ENCODE data around the gene TRABD2B.

DNA sequence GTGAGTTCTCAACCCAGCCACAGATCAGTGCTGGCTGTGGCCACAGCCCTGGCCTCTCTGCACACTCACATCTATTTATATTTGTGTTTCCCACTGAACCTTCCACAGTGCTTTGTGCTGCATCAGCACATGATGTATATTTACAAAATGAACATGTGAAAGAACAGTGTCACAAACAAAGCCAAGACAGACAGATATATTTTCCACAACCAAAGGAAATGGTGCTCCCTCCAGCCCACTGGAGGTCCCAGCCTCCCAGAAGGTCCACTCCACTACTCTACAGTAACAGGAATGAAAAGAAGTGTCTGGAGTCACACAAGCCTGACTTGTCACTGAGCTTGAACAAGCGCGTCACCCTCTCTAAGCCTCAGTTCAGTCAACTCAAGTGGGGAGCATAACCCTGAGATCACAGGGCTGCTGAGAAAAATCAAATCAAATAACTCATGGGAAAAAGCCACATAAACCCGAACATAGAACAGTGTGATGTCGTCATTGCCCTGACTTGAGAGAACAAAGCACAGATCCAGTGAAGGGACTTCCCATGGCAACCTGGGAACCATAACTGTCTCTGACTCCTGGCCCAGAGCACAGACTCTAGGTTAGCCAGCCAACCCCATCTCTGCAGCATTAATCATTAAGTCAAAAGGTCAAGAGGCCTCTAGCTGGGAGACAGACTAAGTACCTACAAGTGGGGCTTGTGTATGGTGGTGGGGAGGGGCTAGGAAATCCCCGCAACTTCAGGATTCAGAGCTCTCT, 121.2 kb downstream of the TRABD2B start:
- TF ChIP-seq SIN3A (IDR thresholded peaks at IDR 0.05; ENCODE audit: borderline replicate concordance, insufficient read depth, low read length) (no peak), TAF1 (IDR thresholded peaks at IDR 0.05; ENCODE audit: borderline replicate concordance, insufficient read depth, low read length) (no peak), POLR2AphosphoS5 (IDR thresholded peaks at IDR 0.05; ENCODE audit: low read depth, low read length) (no peak)
- TF ChIP-seq, protein P1, sequence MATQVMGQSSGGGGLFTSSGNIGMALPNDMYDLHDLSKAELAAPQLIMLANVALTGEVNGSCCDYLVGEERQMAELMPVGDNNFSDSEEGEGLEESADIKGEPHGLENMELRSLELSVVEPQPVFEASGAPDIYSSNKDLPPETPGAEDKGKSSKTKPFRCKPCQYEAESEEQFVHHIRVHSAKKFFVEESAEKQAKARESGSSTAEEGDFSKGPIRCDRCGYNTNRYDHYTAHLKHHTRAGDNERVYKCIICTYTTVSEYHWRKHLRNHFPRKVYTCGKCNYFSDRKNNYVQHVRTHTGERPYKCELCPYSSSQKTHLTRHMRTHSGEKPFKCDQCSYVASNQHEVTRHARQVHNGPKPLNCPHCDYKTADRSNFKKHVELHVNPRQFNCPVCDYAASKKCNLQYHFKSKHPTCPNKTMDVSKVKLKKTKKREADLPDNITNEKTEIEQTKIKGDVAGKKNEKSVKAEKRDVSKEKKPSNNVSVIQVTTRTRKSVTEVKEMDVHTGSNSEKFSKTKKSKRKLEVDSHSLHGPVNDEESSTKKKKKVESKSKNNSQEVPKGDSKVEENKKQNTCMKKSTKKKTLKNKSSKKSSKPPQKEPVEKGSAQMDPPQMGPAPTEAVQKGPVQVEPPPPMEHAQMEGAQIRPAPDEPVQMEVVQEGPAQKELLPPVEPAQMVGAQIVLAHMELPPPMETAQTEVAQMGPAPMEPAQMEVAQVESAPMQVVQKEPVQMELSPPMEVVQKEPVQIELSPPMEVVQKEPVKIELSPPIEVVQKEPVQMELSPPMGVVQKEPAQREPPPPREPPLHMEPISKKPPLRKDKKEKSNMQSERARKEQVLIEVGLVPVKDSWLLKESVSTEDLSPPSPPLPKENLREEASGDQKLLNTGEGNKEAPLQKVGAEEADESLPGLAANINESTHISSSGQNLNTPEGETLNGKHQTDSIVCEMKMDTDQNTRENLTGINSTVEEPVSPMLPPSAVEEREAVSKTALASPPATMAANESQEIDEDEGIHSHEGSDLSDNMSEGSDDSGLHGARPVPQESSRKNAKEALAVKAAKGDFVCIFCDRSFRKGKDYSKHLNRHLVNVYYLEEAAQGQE (IDR thresholded peaks at IDR 0.05; ENCODE audit: insufficient read depth in 1 of 2, low read depth in 2 of 2, low read length in 2 of 2): no peak

All from PFSK-1 (cell line).